HG02840 (cell line): ENCODE results near the gene TMC2.
"Not testable (repeated sequence)": the region's sequence is repeated elsewhere in the genome, so short reads cannot be mapped to it uniquely, and the experiment has no call there.

Experiments
- ATAC-seq: cut with Tn5 transposase; IDR thresholded peaks from one replicate; pipeline ENCODE4 v1.9.1; 2021; ENCODE audit warnings: mild to moderate bottlenecking, moderate library complexity, moderate number of reproducible peaks; ENCODE audit not compliant: unreplicated experiment, low FRiP score

TMC2 gene

DNA sequence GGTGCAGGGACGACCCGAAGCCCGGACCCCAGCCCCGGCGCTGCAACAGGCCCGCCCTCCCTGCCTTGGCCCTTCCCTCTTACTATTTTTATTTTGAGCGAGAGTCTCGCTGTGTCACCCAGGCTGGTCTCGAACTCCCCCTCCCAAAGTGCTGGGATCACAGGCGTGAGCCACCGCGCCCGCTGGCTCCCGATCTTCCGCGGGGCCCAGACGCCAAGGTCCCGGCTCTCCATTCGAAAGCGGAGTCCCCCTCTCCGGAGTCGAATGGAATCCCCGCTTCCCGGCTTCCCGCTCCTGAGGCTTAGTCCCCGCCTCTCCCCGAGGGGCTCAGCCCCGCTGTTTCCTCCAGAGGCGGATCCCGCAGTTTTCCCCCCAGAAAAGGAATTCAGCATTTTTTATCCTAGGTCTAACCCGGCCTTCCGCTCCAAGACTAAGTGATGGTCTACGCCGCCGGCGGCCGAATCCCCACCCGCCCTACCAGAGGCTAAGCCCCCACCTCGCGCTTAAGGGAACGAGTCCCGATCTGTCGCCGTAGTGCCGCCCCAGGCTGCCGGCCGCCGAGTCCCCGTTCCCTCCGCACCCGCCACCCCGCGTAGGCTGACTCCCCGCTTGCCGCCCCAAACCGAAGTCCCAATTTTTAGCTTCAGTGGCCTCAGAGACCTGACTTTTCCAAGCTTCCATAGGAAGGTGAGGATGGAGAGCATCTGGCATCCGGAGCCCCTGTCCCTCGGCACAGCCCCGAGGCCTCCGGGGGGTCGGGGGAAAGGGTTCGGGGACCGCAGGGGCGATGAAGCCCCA, 11.5 kb upstream of the TMC2 start:
- ATAC-seq = no peak

DNA sequence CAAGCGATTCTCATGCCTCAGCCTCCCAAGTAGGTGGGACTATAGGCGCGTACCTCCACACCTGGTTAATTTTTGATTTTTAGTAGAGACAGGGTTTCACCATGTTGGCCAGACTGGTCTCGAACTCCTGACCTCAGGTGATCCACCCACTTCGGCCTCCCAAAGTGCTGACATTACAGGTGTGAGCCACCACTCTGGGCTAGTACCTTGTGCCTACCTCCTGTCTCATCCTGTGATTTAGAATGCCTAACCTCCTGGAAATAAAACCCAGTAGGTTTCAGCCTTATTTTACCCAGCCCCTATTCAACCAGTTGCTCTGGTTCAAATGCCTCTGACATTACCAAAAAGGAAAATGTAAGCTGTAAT, 10.2 kb upstream of the TMC2 start:
- not testable (repeated sequence) for ATAC-seq

DNA sequence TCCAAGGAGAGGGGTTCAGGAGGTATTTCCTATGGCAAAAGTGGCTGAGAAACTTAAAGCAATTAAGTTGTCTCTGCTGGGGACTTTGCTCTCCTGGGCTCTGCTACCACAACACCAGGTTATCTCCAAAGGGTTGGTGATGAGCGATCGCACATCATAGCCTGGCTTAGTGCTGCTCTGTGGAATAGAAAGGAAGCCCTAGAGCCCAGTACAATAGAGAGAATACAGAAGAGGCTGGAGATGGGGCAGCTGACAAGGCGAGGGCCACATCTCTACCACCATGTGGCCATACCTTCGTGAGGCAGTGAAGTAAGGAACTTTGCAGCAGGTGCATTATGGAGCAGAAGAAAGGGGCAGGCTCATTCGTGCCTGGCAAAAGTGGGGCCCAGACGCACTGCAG, 8.6 kb upstream of the TMC2 start:
- ATAC-seq = no peak

- ATAC-seq = no peak
These were observed 7.6 kb upstream of the TMC2 start for GRCh38 chr20:2528671-2529271.

- no peak for ATAC-seq
These were observed 3.3 kb upstream of the TMC2 start for GRCh38 chr20:2533118-2533517.

DNA sequence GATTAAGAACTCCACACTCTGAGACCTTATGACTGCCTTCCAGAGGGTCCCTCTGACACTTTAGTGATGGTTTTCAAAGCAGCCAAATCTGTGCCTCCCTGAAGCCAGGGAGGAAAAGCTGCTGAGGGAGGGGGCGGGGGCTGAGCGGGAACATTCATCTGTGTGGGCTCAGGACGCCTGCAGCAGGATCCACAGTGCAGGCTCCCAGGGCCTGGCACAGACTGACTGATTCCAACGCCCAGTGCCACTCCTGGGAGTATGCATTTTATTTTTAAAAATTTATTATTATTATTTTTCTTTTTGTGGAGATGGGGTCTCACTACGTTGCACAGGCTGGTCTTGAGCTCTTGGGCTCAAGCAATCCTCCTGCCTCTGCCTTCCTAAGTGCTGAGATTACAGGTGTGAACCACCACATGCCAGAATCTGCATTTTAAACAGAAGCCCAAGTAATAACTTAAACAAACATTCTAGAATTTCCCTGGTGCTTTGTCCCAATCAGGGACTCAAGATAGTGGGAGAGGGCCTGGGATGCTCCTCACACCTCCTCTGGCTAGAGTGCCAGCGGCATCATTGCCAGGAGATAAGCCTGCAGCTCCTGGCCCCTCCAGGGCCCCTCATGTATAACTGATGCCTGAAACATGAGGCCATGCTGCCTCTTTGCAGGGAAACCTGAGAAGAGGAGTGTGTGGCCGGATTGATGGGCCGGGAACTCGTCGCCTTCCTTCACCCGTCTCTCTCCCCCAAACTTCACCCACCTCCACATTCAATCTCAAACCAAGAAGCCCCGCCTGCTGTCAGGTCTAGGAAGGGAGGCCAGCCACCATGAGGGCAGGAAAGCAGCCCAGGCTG, 438 bp upstream of the TMC2 start:
- ATAC-seq = no peak

GRCh38 chr20:2537101-2537500, 728 bp downstream of the TMC2 start:
- ATAC-seq = no peak

GRCh38 chr20:2538356-2538755, 2.0 kb downstream of the TMC2 start:
- ATAC-seq = no peak

- ATAC-seq = no peak
These were observed 2.8 kb downstream of the TMC2 start for GRCh38 chr20:2538931-2539720.

DNA sequence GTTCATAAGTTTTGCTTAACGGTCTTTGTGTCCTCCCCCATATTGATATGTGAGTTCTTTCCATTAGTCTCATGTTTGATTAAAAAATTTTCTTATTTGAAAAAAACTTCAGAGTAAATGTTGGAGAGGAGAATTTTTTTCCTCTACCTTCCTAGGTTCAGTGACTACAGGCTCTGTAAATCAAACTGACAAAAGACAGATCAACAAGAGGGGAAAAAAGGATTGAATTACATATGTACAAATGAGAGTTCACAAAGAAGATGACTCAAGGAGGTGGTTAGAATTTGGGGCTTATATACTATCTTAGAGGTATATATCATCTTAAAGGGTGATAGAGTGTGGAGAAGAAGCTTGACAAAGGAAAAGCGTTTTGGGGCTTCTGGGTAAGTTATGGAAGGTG, 5.6 kb downstream of the TMC2 start:
- no peak for ATAC-seq

DNA sequence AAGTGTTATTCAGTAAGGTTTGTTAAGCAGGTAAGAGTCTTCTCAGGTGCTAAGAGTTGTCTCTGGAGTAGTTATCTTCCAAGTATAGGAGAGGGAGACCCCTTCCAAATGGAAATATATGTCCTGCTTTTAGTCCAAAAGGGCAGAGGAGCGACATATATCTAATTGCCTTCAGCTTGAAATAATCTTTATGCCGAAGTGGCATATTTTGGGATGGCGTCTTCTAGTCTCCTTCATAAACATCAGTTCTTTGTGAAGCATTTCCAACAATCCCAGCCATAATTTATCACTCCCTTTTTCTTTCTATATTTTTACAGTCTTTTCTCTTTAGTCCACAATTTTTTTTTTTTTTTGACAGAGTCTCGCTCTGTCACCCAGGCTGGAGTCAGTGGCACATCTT, 6.0 kb downstream of the TMC2 start:
- ATAC-seq = no peak

DNA sequence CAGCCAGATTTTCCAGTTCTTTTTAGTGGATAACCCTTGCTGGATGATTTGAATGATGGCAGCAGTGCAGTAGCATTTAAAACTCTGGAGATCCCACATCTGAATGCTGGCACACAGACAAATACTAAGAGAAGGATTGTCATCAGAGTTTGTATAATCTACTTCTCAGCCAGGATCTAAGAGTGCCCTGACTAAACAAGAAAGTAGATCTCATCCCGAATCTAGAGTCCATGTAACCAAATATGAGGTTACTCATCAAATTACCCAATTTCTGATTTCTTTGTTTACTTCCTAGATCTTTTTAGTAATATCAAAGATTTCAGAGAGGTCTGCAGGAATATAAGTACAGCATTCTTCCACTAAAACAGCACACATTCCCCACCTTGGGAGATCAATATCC, 7.8 kb downstream of the TMC2 start:
- no peak for ATAC-seq

- no peak for ATAC-seq
These were observed 9.2 kb downstream of the TMC2 start for GRCh38 chr20:2545594-2545993.

DNA sequence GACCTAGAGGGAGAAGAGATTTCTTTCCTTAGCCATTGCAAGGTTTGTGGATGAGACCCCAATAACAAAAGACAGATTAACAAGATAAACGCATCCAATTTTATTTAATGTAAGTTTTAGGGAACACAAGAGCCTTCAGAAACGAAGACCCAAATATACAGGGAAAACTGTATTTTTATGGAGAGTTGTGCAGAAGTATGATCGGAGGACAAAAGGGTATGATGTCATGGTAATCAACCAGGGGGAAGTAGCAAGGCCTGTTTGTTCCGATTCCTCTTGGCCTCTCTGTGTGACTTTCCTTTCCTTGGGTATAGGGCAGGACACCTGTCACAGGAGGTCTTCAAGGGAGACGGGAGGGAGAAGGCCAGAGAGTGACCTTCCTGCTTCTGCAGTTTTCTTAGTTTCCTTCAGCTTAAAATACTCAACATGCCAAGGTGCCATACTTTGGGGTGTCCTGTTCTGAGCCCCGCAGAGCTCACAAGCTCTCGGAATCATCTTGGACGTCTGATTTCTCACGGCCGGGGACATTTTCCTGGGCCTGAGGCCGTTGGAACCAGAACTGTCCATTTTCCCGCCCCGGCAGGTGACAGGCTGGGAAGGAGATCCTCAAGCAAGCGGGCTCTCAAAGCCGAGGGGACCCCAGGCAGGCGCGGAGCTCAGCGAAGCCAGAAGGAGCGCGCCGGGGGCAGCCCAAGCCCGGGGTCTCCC, 21.7 kb downstream of the TMC2 start:
- ATAC-seq = no peak

- ATAC-seq = no peak
These were observed 22.4 kb downstream of the TMC2 start for GRCh38 chr20:2558581-2559278.

- no peak for ATAC-seq
These were observed 22.9 kb downstream of the TMC2 start for GRCh38 chr20:2559279-2559626.

DNA sequence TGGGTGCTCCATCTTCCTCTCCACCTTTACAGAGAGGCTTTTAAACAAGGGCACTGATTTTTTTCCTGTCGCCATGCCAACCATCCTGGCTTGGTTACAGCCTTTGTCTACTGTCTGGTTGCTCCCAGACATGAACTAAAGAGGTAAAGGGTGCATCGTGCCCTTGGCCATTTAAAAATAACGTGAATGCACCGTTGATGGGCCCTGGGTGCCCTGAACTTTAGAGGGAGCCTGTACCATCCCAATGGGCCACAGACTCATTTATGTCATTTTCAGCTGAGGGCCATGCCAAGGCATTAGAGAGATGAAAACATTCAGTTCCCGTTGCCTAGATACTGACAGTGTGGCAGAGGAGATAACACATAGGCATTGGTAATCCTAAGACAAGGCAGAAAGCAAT, 23.3 kb downstream of the TMC2 start:
- no peak for ATAC-seq

GRCh38 chr20:2563116-2563515, 26.7 kb downstream of the TMC2 start:
- no peak for ATAC-seq

DNA sequence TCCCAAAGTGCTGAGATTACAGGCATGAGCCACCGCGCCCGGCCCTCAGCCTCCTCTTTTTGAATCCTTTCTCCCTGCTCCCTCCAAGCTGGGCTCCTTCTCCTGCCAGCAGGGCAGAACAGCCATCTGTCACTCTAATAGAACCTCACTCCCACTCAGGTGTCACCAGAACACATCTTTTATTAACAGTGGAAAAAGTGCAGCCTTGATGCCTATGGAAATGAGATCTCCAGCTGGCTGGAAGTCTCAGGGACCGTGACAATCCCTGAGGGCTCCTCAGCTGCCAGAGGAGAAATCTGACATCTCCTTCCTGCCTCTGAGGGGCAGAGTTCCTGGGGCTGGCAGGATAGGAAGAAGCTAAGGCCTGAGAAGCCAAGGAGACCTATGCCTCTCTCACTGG, 28.0 kb downstream of the TMC2 start:
- ATAC-seq = no peak

DNA sequence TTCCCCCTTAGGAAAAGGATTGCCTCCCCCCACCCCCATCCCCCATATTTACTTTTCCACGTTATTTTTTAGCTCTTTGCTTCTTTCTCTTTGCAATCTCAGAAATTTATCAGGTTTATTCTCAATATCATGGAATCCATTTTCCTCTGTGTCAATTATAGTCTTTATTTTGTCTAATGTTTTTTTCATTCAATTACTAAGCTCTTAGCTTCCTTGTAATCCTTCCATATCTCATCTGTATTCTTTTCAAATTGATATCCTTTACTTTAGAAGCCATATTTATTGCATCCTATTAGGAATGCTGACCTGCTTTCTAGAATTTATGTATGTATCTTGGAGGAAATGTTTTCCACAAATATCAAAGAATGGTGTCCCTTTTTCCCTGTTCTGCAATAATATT, 39.3 kb downstream of the TMC2 start:
- ATAC-seq = no peak
